DMS53 treated with DMSO at 0.1 percent for 48 hours (cell line): ENCODE measurements around the gene RNASE12.
"Not testable (repeated sequence)": the region's sequence is repeated elsewhere in the genome, so short reads cannot be mapped to it uniquely, and the experiment has no call there.

Source experiments
- DNase-seq: peaks from one replicate; lab custom pipeline; 2025; ENCODE audit not compliant: unreplicated experiment; lab: John Stamatoyannopoulos, UW

The RNASE12 gene

DNA sequence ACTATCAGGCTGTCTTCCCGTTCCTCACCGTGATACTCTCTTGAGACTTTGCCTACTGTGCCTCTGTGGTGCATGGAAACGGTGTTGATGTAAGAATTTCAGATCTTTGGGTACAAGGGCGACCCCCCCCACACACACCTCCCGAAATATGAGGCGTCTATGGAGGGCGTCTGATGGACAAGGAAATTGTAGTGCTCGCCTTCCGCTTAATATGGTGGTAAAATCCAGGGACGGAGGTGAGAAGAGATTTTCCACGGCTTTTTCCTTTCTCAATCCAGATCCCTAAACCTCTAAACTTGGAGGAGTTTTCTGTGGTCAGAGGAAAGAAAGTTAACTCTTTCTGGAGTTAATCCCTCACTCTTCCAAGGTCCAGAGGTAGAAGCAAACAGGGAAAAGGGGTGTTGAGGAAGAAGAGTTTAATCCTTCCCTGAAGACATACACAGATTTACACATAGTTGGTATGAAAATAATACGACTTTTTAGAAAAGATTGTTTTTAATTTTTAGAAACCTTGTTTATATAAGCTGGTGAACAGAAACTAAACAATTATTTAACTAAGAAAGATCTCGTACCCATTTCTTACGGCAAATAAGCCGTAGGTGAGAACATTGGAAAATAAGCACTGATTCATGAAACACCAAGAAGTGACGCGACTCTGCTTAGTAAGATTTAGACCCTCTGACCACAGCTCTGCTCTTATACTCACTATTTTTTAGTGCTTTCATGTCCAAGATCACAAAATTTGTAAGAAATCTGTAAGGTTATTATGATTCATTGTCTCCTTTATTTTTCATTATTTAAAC, 23.1 kb upstream of the RNASE12 start:
- no peak for DNase-seq

DNA sequence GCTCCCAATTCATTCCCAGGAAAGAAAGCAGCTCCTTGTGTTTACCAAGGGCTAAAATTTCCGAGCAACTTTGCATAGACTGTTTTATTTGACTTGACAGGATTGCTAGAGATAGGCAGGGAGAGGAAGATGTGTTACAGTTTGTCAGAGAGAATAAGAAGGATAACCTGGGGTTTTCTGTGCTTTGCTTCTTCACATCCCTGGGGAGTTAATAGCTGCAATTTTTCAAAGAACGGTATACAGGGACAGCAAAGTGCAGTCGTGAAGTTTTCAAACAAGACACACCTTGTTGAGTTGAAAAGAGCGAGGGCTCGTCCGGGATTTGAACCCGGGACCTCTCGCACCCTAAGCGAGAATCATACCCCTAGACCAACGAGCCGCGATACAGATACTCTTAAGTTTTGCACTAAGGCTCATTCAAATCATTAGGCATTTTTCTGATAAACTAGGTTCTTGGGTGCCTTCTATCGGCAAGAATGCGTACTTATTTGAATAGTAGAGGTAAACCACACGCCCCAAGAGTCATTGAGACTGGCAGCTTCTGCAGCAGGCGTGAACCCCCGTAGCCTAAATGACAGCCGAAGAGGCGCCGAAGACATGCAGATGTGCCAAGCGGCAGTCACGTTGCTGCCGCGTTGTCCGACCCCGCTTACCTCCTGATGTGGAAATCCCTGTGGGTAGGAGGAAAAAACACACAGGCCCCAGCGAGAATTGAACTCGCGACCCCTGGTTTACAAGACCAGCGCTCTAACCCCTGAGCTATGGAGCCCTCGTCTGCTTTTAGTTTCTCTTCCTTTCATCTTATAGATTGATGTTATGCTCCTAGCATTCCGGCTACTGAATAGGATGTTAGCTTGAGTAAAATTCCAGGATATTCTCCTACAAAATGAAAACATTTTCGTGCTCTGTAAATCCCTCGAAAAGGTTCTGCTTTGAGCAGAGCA, 22.2 kb upstream of the RNASE12 start:
- DNase-seq, result peak; percentile 66

DNA sequence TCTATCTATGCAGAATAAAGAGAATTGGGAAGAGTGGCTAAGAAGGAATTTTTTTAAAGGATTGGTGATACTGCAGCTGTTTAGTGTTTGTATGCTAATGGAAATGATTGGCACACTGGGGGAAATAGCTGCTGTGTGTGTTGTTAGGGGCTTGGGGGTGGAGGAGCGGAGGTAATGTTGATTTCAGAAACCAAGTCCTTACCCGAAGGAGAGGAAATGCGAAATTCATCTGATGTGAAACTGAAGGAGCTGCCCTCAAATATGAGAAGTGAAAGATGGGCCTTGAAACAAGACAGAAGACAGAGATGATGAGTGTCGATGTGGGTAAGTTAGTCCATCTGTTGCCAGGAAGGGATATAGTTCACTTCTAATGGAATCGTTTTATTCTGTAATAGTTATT, 21.2 kb upstream of the RNASE12 start:
- no peak for DNase-seq

- no peak for DNase-seq
Measured at GRCh38 chr14:20611277-20611676, 20.1 kb upstream of the RNASE12 start.

- no peak for DNase-seq
Measured at GRCh38 chr14:20610002-20610765, 19.0 kb upstream of the RNASE12 start.

DNA sequence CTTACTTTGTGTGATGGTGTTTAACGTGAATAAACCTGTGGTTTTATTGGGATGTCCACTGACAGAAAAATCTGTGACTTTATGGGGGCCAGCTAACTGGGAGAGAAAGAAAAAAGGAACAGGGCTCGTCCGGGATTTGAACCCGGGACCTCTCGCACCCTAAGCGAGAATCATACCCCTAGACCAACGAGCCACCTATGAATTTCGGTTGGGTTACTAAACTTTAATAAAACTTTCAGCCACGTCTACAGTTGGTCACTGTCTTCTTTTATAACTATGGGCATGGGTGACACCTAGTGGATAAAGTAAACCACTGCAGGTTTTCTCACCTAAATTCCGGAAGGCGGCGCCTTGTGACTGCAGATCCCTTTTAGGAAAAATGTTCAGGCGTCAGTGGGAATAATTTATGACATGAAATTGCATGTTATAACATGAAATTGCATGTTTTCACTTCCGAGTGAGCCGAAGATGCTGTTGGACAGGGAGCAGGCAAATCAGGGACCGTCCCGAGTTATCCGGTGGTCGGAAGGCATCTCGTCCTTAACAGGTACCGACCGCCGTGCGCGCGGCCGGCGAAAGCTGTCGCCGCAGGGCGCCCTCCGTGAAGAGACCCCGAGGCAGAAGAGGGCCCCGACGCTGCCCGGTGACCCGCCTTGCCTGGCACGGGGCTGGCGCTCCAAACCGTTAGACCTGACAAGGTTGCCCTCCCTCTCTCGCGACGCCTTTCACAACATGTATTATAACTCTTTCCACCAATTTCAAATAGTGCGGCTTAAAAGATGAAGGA, 18.2 kb upstream of the RNASE12 start:
- DNase-seq, result peak; percentile 30

- no peak for DNase-seq
Measured at GRCh38 chr14:20608383-20609110, 17.4 kb upstream of the RNASE12 start.

DNA sequence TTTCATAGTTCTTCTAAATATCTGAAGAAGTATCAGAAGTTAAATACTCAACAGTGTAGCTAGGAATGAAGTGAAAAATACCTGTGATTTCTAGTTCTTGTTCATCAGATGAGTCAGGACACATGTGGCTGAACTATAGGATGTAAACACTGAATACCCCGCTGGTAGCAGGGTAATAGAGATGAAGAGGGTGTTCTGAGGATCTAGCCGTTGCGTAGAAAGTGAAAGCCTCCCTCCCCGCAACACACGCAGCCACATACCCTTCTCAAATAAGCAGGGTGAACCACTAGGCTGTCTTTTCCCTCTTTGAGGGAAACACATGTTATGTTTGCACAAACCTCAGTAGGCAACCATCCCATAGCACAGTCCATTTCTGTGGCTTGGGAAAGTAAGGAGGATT, 16.4 kb upstream of the RNASE12 start:
- no peak for DNase-seq

- DNase-seq, result no peak
Measured at GRCh38 chr14:20606902-20607242, 15.7 kb upstream of the RNASE12 start.

- no peak for DNase-seq
Measured at GRCh38 chr14:20606190-20606901, 15.2 kb upstream of the RNASE12 start.

DNA sequence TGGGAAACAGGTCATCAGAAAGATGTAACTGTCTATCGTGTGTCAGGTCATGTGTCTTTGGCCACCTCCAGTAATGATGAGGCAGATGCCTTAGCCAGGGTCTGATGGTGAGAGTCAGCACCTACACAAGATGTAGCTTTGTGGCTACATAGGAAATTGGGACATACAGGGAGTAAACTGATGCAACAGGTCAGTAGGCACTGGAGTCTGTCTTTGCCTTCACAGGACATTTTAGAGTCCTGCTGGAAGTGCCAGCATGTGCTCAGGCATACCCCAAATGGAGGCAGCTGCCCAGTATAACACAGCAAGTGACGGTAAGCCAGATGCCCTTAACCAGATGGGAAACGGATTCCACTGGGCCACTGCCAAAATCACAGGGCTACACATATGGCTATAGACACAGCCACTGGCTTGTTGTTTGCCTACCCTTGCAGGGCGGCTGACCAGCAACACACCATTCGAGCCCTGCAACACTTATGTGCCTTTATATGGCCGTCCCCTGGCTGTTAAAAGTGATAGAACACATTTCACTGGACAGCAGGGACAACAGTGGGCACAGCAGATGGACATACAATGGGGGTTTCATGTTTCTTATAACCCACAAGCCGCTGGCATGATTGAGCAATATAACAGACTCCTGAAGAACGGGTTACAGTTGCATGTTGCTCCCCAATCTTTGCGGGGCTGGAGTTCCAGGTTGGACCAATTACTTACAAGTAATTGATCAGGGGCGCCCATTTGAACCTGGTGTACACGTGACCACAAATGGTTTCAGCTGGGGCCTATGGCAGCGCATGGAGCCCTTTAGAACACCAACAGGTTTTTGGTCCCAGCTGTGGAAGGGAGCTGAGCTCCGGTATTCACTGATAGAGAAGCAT, 12.9 kb upstream of the RNASE12 start:
- DNase-seq, result no peak

DNA sequence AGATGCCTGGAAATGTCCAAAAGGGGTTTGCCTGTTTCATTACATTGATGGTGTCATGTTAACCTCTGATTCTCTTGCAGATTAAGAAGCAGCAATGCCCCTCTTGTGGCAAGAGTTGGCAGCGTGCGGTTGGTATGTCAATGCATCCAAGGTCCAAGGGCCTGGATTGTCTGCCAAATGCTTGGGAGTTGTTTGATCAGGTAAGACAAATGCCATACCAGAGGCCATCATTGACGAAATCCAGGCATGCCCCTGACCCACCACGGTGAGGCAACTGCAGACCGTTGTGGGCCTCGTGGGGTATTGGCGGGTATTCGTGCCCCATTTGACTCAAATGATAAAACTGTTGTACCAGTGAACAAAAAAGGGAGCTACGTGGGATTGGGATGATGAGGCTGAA, 11.4 kb upstream of the RNASE12 start:
- DNase-seq, result no peak

DNA sequence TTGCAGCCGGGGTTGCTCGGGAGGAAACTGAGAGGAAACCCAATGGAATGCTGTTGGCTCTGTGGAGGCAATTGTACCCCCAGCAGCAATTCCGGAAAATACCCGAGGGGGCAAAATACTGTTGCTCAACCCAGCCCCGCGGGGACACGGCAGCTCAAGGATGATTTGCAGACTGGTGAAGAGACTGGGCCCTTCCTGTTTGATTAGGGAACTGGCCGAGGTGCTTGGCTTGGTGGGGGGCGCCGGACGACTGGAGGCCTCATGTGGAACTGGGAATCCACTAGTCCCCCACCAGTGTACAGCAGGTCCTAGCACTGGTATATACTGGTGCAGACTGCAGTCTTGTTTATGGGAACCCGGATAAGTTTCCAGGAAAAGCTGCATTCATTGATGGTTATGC, 10.3 kb upstream of the RNASE12 start:
- DNase-seq, result no peak

GRCh38 chr14:20597108-20597507, 5.9 kb upstream of the RNASE12 start:
- DNase-seq, result no peak

DNA sequence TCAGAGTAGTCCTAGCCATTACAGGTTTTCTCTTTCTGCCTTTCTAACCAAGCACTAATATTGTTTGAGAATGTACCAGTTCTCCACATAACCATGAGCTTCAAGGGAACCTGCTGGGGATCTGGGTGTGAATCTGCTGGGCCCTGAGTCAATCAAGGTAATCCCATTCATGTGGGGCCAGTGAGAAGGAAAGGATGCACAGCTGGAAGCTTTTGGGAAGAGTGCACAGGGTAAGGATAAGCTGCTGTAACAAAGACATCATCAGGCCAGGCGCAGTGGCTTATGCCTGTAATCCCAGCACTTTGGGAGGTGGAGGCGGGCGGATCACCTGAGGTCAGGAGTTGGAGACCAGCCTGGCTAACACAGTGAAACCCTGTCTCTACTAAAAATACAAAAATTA, 4.5 kb upstream of the RNASE12 start:
- not testable (repeated sequence) for DNase-seq

DNA sequence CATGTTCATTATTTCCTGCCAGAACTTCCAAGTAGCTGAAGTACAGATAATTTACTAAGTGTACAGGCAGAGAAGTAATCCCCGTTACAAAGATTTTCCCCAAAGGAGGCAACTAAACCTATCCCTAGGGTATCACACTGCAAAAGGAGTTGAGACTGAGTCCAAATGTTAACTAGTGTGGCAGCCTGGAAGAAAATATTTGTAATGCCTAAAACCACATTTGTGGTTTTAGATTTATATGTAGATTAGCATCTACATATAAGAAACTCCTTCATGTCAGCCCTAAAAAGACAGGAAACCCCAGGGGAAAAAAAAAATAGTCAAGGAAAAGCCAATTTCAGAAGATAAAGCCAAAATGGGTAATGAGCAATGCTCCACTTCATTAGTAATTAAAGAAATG, 1.4 kb upstream of the RNASE12 start:
- DNase-seq, result no peak

GRCh38 chr14:20587489-20588154, 3.6 kb downstream of the RNASE12 start, which contains the start of gene RNASE11:
TSS of gene RNASE11 (minus strand) at chr14:20588001.
- no peak for DNase-seq

GRCh38 chr14:20583908-20584307, 7.3 kb downstream of the RNASE12 start:
- no peak for DNase-seq
